SK-N-SH treated with all-trans-retinoic acid at 6 μM for 48 hours (cell line): ENCODE measurements around the gene KRTAP10-4.

Experiments used
- ARNTL ChIP-seq: fragments of 450-650 bp; formaldehyde crosslinking; IDR thresholded peaks from 2 replicates; pipeline ENCODE4 v1.5.0; 2020; ENCODE audit warnings: low read depth, mild to moderate bottlenecking, moderate library complexity, borderline replicate concordance
- CREB5 ChIP-seq: fragments of 250-450 bp; sonication (Bioruptor Pico); IDR thresholded peaks from 2 replicates; pipeline ENCODE4 v1.5.1; 2020; ENCODE audit warnings: low read depth, mild to moderate bottlenecking, moderate library complexity
- CSRNP3 ChIP-seq: fragments of 250-450 bp; sonication (Bioruptor Pico); IDR thresholded peaks from 2 replicates; pipeline ENCODE4 v1.5.1; 2021; ENCODE audit warnings: mild to moderate bottlenecking, moderate library complexity
- PATZ1 ChIP-seq: fragments of 250-450 bp; sonication (Bioruptor Pico); IDR thresholded peaks from 2 replicates; pipeline ENCODE4 v1.8.0; 2020; ENCODE audit warnings: mild to moderate bottlenecking, moderate library complexity, borderline replicate concordance
- PPARA ChIP-seq: fragments of 250-450 bp; sonication (Bioruptor Pico); IDR thresholded peaks from 2 replicates; pipeline ENCODE4 v1.5.0; 2020; ENCODE audit warnings: mild to moderate bottlenecking, borderline replicate concordance
- RARB ChIP-seq: fragments of 250-450 bp; sonication (Bioruptor Pico); IDR thresholded peaks from 2 replicates; pipeline ENCODE4 v1.8.0; 2021; ENCODE audit warnings: mild to moderate bottlenecking, moderate library complexity
- SNAI2 ChIP-seq: fragments of 250-450 bp; sonication (Bioruptor Pico); IDR thresholded peaks from 2 replicates; pipeline ENCODE4 v1.5.0; 2020; ENCODE audit warnings: mild to moderate bottlenecking, moderate library complexity
- ZFP3 ChIP-seq: fragments of 250-450 bp; sonication (Bioruptor Pico); IDR thresholded peaks from 2 replicates; pipeline ENCODE4 v1.5.0; 2020; ENCODE audit warnings: mild to moderate bottlenecking, moderate library complexity
- ZNF565 ChIP-seq: fragments of 450-650 bp; formaldehyde crosslinking; conservative IDR thresholded peaks from 2 replicates; pipeline ENCODE4 v1.5.0; 2020; ENCODE audit warnings: low read depth, mild to moderate bottlenecking, moderate library complexity
- ZNF8 ChIP-seq: fragments of 450-650 bp; formaldehyde crosslinking; IDR thresholded peaks from 2 replicates; pipeline ENCODE4 v1.5.0; 2020; ENCODE audit warnings: mild to moderate bottlenecking, moderate library complexity

- TF ChIP-seq PATZ1 (CRISPR knock-in tag) (no peak), ZNF565 (no peak), PPARA (CRISPR knock-in tag) (no peak), ARNTL (CRISPR knock-in tag) (no peak), ZFP3 (CRISPR knock-in tag) (no peak), RARB (CRISPR knock-in tag) (no peak), CSRNP3 (CRISPR knock-in tag) (no peak), CREB5 (CRISPR knock-in tag) (no peak), ZNF8 (CRISPR knock-in tag) (no peak), SNAI2 (CRISPR knock-in tag) (no peak)
These were observed 20.3 kb downstream of the KRTAP10-4 start for GRCh38 chr21:44593598-44594405.
